HG02678 (cell line): ENCODE data around the gene TBC1D25.

Experiments used
- ATAC-seq: cut with Tn5 transposase; IDR thresholded peaks from one replicate; pipeline ENCODE4 v1.9.1; 2021; ENCODE audit warnings: mild to moderate bottlenecking, moderate library complexity; ENCODE audit not compliant: unreplicated experiment

TBC1D25 gene, protein sequence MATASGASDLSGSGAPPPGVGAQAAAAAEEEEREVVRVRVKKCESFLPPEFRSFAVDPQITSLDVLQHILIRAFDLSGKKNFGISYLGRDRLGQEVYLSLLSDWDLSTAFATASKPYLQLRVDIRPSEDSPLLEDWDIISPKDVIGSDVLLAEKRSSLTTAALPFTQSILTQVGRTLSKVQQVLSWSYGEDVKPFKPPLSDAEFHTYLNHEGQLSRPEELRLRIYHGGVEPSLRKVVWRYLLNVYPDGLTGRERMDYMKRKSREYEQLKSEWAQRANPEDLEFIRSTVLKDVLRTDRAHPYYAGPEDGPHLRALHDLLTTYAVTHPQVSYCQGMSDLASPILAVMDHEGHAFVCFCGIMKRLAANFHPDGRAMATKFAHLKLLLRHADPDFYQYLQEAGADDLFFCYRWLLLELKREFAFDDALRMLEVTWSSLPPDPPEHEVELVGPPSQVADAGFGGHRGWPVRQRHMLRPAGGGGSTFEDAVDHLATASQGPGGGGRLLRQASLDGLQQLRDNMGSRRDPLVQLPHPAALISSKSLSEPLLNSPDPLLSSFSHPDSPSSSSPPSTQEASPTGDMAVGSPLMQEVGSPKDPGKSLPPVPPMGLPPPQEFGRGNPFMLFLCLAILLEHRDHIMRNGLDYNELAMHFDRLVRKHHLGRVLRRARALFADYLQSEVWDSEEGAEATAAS

DNA sequence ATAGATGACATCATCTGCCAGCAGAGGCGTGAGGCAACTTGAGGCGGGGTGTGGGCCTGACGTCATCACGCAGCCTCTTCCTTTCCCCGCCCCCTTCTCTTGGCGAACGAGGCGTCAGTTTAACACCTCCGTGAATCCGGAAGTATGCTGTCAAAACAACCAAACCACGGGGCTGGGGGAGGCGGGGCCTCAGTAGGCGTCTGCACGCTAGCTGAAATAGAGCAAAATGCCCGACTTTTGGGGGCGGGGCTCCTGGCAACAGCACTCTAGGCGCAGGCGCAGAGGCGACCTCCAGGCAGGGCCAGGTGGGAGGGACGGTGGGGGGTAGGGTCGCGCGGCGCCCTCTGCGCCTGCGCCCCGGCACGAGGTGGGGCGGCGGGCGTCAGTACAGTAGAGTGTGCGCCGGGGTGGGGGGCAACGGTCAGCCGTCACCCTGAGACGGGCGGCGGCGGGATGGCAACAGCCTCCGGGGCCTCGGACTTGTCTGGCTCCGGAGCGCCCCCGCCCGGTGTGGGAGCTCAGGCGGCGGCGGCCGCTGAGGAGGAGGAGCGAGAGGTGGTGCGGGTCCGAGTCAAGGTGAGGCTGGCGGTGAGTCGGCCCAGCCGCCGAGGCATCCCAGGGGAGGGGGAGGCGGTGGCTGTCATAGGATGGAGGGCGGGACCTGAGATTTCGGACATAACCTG, at the start of gene TBC1D25:
Gene TBC1D25 (plus strand): TSS at position 370 of the 683 bp plus-strand sequence. CDS start 84 bp downstream, at position 454.
- peak; percentile 86 for ATAC-seq

DNA sequence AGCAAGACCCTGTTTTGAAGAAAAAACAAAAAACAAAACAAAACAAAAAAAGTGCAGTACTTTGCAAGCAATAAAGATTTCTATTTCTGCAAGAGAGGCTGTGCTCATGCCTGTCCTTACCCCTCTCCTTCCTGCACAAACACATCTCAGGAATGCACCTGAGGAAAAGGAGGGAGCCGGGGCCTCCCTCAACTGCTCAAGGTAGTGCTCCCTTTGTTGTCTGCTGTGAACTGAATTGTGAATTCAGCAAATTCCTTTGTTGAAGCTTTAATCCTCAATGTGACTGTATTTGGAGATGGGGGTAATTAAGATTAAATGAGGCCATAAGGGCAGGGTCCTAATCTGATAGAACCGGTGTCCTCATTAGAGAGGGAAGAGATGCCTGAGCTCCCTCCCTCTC, 49.6 kb upstream of the TBC1D25 start:
- ATAC-seq = no peak

DNA sequence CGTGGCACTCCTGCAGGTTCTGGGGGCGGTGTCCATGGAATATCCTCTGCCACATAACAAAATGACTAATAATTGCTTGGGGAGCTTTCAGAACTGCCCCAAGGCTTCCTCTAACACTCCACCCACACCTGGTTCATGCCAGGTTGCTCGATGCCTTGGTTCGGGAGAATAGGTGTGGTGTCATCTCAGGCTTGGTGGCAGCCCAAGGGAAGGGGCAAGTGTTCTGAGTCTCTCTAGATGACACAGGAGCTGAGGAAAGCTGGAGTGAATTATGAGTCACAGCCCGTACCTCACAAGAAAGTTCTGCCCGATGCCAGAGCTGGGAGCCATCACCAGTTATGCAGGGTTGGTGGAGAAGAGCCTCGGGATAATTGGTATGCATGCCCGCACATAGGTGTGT, 48.9 kb upstream of the TBC1D25 start:
- ATAC-seq = no peak

DNA sequence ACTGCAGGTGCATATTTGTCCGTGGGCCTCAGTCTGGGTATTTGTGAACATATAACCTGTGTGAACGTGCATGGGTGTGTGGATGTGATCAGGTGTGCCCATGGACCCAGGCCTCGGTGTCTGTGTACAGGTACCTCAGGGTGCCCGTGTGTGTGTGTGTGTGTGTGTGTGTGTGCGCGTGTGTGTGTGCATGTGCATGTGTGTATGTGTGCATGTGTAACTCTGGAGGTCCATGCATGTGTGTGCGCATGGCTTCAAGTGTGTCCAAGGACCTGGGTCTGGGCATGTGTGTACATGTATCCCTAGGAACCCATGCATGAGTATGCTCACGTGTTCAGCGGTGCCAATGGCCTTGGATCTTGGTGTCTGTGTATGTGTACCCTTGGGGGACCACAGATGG, 47.7 kb upstream of the TBC1D25 start:
- ATAC-seq = no peak

DNA sequence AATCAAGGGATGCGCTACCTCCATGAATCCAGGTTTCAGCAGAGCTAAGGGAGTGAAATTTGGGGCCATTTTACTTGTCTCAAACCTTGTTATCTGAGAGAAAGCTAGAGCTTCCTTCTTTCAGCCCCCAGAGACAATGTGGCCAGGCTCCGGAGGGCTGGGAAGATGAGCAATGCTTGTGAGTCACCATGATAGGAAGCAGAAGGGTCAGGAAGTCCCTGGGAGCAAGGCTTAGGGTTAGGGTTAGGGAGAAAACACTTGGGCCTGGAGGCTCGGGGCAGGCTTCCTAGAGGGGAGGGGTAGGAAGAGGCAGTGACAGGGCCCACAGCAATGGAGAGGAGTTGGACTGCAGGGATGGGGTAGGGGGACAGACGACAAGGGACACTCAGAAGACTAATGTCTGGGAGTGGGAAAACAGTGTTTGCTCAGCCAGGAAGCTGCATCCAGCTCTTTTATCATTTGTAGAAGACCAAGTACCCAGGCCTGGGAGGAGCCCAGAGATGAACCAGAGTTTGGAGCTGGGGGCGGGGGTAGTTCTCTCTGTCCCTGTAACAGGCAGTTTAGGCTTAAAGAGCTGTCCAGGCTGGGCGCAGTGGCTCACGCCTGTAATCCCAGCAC, 47.1 kb upstream of the TBC1D25 start:
- ATAC-seq = no peak

DNA sequence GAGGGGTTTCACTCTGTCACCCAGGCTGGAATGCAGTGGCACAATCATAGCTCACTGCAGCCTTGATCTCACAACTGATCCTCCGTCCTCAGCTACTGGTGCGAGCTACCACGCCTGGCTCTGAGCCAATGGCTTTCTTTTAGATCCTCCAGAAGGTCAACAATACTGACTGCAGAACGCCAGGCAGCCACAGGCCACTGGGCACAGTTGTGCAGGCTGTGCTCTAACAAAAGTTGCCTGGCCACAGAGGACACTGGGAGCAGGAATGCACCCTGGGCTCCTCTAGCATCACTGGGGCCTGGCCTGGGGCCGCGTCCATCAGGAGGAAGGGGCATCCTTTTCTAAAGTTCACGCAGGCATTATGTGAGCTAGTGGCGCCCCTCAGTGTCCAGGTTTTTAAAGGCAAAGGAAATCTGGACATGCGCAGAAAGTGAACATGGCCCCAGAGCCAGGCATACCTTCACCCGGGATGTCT, 45.6 kb upstream of the TBC1D25 start:
- no peak for ATAC-seq

DNA sequence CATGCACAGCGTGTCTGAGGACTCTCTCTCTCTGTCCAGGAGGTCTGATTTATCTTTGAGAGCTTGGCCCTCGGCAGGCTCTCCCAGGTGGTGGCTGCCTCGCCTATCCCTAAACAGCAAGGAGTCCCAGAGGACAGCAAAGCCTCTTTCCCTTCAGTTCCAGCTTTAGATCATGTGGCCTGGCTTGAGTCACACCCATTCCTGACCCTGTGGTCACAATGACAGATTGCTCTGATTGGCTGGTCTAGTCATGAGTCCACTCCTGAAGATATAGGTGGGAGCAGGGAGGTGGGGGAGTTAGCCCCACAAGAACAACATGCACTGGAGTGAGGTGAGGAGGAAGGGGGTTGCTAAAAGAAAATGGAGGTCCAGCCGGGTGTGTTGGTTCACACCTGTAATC, 42.9 kb upstream of the TBC1D25 start:
- no peak for ATAC-seq

DNA sequence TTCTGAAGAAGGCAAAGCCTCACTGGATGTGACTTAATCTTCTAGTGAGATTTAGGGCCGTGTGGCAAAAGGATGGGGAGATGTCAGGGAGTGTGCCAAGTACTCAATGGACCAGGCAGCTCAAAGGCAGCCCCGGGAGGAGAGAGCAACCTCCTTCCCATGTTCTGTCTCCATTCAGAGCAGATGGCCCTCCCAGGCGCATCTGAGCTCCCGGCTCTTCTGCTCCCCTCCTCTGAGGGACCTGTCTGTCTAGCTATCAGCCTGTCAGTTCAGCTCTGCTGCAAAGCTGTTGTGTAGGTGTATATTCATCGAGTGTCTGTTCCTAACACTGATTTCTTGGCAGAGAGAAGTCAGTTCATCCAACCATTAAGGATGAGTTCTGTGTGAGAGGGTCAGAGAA, 41.6 kb upstream of the TBC1D25 start:
- no peak for ATAC-seq

DNA sequence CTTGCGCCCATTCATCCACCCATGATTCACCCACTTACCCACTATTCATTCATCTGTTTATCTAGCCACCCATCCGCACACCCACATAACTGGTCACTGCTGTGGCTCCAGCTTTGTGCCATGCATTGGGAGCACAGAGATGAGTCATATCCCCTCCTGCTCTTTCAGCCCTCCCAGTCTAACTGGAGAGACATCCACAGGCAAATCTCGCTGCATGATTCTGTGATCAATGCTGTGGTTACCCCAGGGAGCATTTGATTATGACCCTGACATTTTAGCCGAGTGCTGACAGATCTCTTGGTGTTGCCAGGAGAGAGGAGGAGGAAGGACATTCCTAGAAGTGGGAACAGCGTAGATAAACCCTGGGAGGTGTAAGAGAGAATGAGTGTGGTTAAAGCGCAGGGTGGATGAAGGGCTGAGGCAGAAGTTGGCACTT, 41.1 kb upstream of the TBC1D25 start:
- ATAC-seq = no peak

DNA sequence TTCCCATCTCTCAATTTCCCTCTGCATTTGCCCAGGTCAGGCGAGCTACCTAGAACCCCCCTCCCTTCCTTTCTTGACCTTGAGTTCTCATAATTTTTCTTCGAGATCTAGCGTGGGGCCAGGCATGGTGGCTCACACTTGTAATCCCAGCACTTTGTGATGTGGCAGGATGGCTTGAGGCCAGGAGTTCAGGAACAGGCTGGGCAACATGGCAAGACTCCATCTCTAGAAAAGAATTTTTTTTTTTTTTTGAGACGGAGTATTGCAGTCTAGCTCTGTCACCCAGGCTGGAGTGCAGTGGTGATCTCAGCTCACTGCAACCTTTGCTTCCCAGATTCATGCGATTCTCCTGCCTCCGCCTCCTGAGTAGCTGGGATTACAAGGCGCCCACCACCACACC, 35.3 kb upstream of the TBC1D25 start:
- no peak for ATAC-seq

DNA sequence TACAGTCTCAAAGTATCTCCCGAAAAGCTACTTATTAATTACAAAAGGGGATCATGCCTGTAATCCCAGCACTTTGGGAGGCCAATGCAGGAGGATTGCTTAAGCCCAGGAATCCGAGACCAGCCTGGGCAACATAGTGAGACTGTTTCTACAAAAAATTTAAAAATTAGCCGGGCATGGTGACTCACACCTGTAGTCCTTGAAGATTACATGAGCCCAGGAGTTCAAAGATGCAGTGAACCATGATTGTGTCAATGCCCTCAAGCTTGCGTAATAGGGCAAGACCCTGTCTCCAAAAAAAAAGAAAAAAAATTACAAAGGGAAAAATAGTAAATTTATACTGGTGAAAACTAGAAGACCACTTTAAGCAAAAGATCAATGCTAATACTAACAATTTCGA, 34.0 kb upstream of the TBC1D25 start:
- ATAC-seq = no peak

DNA sequence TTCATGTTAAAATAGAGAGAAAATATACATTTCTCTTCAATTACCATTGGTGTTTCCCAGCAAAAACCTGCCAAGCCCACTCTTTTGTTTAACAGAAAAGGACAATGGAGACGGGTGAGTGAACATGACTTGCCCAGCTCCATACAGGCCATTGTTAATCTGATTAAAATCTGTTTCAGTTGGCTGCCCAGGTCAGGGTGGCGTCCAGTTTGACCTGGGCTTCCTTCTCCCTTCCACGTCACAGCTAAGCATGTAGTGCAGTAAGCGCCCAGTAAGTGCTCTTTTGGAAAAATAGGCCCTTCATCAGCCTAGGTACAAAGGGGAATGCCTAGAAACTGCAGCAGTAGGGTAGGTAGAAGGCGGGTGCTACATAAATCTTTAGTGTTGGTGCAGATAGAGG, 32.3 kb upstream of the TBC1D25 start:
- ATAC-seq = no peak

DNA sequence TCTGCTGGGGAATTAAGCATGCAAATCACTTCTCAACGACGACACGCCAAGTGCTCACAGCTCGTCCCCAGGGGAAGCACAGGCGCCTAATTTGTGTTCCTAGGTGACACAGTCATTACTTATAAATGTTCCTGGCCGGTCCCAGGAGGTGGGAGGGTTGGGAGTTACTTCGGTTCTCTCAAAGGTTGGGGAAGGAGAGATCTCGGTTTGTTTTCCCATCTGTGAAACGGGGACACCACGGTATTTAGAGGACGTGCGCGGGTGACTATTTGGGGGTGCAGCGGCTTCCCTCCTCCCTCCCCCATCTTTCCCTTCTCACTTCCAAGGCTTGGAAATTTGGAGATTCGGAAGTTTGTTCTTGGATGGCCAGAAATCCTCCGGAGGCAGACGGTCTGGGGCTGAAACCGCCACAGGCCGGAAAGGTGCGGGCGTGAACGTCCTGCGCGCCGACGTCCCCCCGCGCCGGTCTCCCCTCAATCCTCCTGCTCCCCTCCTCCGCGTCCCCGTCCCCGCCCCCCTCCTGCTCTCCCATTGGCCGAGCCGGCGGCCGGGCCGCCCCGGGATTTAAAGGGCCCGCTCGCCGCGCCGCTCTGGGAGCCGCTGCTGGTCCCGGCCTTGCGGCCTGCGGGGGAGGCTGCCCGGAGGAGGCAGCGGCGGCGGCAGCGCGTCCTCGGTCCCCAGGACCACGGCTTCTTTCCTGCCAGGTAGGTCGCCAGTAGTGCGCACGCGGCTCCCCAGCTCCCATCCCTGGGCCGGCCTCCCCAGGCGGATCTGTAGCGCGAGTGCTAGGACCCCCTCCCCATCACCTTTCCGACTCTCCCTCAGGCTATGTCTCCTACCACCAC, 30.9 kb upstream of the TBC1D25 start, which contains the start of gene PORCN:
Gene PORCN (plus strand): TSS at position 593 of the 845 bp plus-strand sequence. CDS start 829 bp downstream, outside the sequence.
- ATAC-seq = peak; percentile 88

DNA sequence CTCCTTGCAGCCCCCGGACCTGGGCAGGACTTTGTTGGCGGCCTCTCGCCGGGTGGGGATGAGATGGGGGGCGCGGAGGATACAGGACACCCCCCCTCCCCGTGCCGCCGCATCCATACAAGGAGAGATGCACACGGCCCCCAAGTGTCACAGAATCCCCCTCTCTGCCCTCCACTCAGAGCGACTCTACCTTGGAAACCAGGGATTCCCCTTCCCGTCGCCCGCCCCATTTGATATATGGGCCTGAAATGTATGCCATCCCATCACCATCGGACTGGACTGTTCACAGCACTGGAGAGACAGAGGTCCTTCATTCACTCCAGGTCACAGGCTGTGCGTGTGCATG, 30.3 kb upstream of the TBC1D25 start:
- no peak for ATAC-seq

DNA sequence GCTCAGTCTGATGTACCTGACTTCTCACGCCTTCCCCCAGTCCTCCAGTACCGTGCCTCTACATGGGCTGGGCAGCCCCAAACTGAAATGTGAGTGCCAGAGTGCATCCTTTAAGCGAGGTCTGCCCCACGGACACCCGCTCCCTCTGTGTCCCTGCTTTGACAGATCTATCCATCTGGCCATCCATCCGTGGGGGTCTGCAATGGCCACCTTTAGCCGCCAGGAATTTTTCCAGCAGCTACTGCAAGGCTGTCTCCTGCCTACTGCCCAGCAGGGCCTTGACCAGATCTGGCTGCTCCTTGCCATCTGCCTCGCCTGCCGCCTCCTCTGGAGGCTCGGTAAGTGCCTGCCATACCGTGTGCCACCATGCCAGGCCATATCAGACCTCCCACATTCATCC, 29.9 kb upstream of the TBC1D25 start:
- ATAC-seq = no peak

DNA sequence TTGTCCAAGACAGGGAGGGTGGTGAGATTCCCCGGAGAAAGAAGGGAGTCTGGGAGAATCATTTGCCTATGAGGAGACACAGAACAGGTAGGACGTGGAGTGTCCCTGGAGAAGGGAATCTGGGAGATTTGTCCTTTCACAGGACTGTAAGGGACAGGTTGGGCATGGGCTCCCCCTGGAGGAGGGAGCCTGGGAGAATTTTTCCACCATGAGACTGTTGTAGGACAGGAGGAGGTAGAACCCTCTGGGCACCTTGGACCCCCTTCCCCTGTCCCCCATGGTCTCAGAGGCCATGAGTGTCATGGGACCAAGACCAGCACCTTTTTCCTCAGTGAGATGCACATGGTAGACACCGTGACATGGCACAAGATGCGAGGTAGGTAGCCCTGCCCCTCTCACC, 28.0 kb upstream of the TBC1D25 start:
- ATAC-seq = no peak

DNA sequence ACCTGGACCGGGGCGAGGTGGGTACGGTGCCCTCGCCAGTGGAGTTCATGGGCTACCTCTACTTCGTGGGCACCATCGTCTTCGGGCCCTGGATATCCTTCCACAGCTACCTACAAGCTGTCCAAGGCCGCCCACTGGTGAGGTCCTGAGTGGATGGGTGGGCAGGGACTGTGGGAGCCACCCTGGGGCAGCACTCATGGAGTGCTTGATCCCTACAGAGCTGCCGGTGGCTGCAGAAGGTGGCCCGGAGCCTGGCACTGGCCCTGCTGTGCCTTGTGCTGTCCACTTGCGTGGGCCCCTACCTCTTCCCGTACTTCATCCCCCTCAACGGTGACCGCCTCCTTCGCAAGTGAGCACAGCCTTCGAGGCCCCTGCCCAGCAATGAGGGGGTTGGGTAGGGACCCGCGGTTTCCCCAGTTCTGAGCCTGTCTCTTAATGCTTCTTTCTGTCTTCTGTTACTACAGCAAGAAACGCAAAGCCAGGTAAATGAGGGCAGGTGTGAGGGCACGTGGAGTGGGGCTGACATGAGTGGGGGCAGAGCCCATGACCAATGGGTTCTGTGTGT, 27.1 kb upstream of the TBC1D25 start:
- ATAC-seq = no peak

DNA sequence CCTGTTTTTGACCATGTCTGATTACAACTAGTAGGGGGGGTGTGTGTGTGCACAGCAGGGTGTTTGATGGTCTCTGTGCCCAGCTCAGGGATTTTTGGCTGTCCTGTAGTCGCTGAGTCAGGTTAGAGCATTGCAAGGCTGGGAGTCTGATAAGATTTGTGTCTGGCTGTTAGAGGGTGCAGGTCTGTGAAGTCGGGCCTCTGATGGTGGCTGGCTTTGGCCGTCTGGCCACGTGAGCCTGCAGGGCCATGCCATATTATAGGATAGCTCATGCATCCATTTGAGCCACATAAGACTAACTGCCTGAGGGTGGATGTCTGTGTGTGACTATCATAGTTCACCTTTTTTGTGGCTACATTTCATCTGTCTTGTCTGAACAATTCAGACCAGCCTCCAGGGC, 25.8 kb upstream of the TBC1D25 start:
- ATAC-seq = no peak

DNA sequence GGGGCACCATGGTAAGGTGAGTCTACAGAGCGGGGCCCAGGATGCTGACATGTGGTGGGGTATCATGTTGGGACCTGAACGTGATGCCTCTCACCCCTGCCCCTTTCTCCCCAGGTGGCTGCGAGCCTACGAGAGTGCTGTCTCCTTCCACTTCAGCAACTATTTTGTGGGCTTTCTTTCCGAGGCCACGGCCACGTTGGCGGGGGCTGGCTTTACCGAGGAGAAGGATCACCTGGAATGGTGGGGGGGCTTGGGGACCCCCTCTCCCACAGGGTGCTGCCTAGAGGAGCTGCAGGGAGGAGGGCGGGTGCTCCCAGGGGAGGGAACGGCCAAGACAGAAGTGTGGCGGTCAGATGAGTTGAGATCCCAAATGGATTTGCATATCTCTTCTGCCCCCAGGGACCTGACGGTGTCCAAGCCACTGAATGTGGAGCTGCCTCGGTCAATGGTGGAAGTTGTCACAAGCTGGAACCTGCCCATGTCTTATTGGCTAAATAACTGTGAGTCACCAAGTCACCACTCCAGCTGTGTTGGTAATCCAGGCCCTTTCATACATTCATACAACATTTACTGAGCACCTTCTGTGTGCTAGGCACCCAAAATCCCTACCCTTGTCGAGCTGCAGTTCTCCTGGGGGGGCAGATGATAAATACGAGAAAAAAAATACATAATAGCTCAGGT, 25.2 kb upstream of the TBC1D25 start:
- no peak for ATAC-seq
